K562 (cell line): ENCODE results near the gene TMEM117. TPM values are rescaled to one million over a fixed set of nuclear protein-coding genes. Genes with fewer than 3 reads are reported as not detected.
A peak's percentile ranks its signal among the peaks of the same experiment; 100 is the strongest.

Experiments used
- ATF7 ChIP-seq: fragments of 450-650 bp; IDR thresholded peaks from 2 replicates; pipeline ENCODE4 v1.7.1; 2014; ENCODE audit warnings: mild to moderate bottlenecking, moderate library complexity
- BRD9 ChIP-seq: fragments of 450-650 bp; IDR thresholded peaks from 2 replicates; pipeline ENCODE4 v1.6.1; 2018; ENCODE audit warnings: low read depth; ENCODE audit not compliant: partially characterized antibody
- DDX20 ChIP-seq: fragments of 450-650 bp; IDR thresholded peaks from 2 replicates; pipeline ENCODE4 v1.6.1; 2016; ENCODE audit warnings: missing genetic modification characterization, low read depth, mild to moderate bottlenecking, missing compliant biosample characterization, moderate library complexity
- HINFP ChIP-seq: fragments of 450-650 bp; conservative IDR thresholded peaks from 2 replicates; pipeline ENCODE4 v1.6.1; 2016; ENCODE audit warnings: missing genetic modification characterization, low read depth, mild to moderate bottlenecking, control low read depth, missing compliant biosample characterization
- HOMEZ ChIP-seq: fragments of 250-450 bp; sonication (Bioruptor Pico); IDR thresholded peaks from 2 replicates; pipeline ENCODE4 v1.4.0; 2020; ENCODE audit warnings: mild to moderate bottlenecking, moderate library complexity
- HOXB6 ChIP-seq: fragments of 250-450 bp; sonication (Bioruptor Pico); IDR thresholded peaks from 2 replicates; pipeline ENCODE4 v1.5.1; 2022; ENCODE audit warnings: mild to moderate bottlenecking, borderline replicate concordance
- ILF3 ChIP-seq: fragments of 450-650 bp; IDR thresholded peaks from 2 replicates; pipeline ENCODE4 v1.6.1; 2018; ENCODE audit warnings: antibody characterized with exemption, mild to moderate bottlenecking, moderate library complexity, borderline replicate concordance
- JUND ChIP-seq, 2 experiments: IDR thresholded peaks; 2 replicates in 1 of 2; 3 replicates in 1 of 2; pipeline ENCODE4 v1.6.1; 2011; ENCODE audit warnings: borderline replicate concordance in 2 of 2, low read depth in 2 of 2, low read length in 2 of 2, improper control_type of control experiment in 1 of 2, missing biosample characterization in 1 of 2, missing genetic modification characterization in 1 of 2, missing genetic modification reagents in 1 of 2
- KLF13 ChIP-seq: fragments of 450-650 bp; IDR thresholded peaks from 2 replicates; pipeline ENCODE4 v1.6.1; 2016; ENCODE audit warnings: missing genetic modification characterization, low read depth, mild to moderate bottlenecking, missing compliant biosample characterization, moderate library complexity, borderline replicate concordance
- MAFK ChIP-seq: IDR thresholded peaks from 2 replicates; pipeline ENCODE4 v1.6.1; 2011; ENCODE audit warnings: low read length, improper control_type of control experiment
- NCOA1 ChIP-seq: fragments of 450-650 bp; IDR thresholded peaks from 2 replicates; pipeline ENCODE4 v1.6.1; 2016; ENCODE audit warnings: low read depth
- NUFIP1 ChIP-seq: fragments of 450-650 bp; IDR thresholded peaks from 2 replicates; pipeline ENCODE4 v1.6.1; 2018; ENCODE audit not compliant: partially characterized antibody
- PPARD ChIP-seq: fragments of 250-450 bp; sonication (Bioruptor Pico); IDR thresholded peaks from 2 replicates; pipeline ENCODE4 v1.8.0; 2022; ENCODE audit warnings: inconsistent platforms, mild to moderate bottlenecking, moderate library complexity
- SAFB ChIP-seq: fragments of 200-400 bp; formaldehyde crosslinking; IDR thresholded peaks from 2 replicates; pipeline ENCODE4 v1.6.1; 2017; ENCODE audit warnings: low read depth, low read length, borderline replicate concordance
- TARDBP ChIP-seq: fragments of 450-650 bp; IDR thresholded peaks from 2 replicates; pipeline ENCODE4 v1.6.1; 2016
- TFAM ChIP-seq: fragments of 250-450 bp; sonication (Bioruptor Pico); conservative IDR thresholded peaks from 2 replicates; pipeline ENCODE4 v1.5.0; 2021; ENCODE audit warnings: mild to moderate bottlenecking, moderate library complexity
- ZBTB8A ChIP-seq: fragments of 450-650 bp; IDR thresholded peaks from 2 replicates; pipeline ENCODE4 v1.6.1; 2018; ENCODE audit warnings: mild to moderate bottlenecking, moderate library complexity; ENCODE audit not compliant: partially characterized antibody
- ZNF282 ChIP-seq: sonication (generic); formaldehyde crosslinking; IDR thresholded peaks from 2 replicates; pipeline ENCODE4 v1.8.1; 2023; ENCODE audit warnings: missing genetic modification reagents
- ZNF347 ChIP-seq: fragments of 450-650 bp; formaldehyde crosslinking; IDR thresholded peaks from 2 replicates; pipeline ENCODE4 v1.4.0; 2020; ENCODE audit warnings: low read depth, mild to moderate bottlenecking, moderate library complexity
- ZNF592 ChIP-seq: fragments of 450-650 bp; IDR thresholded peaks from 2 replicates; pipeline ENCODE4 v1.6.1; 2017; ENCODE audit warnings: antibody characterized with exemption, mild to moderate bottlenecking
- ZNF696 ChIP-seq: fragments of 250-450 bp; sonication (Bioruptor Pico); conservative IDR thresholded peaks from 2 replicates; pipeline ENCODE4 v1.4.0; 2020; ENCODE audit warnings: mild to moderate bottlenecking, moderate library complexity
- polyA plus RNA-seq, 8 experiments: library from polyadenylated mRNA; depleted of rRNA in 4 of 8; stranded (reverse) in 5 of 8; unstranded in 3 of 8; fragments of >200 nt; fragmentation: Nextera tagmentation in 2 of 8; fragmentation: Illumina TruSeq in 1 of 8; extraction: Ambion mirVana in 2 of 8; extraction: Trizol in 1 of 8; gene quantifications; 2 replicates each; pipeline versions ENCODE4 v1.2.1 to v1.2.3, GENCODE V29; 2011 to 2014; ENCODE audit warnings: inconsistent platforms in 1 of 8, missing spikeins in 1 of 8
- total RNA-seq, 7 experiments: library from RNA; depleted of rRNA in 6 of 7; stranded (reverse); fragments of >200 nt in 6 of 7; fragmentation: Illumina TruSeq in 2 of 7; extraction: Trizol in 2 of 7; gene quantifications; 2 replicates each; pipeline versions ENCODE4 v1.2.1 to v1.2.3, GENCODE V29; 2011 to 2021; ENCODE audit warnings: low replicate concordance in 1 of 7

TMEM117 gene
- total and polyA plus RNA-seq, 9 of the 15 experiments (the other 6 are each of a cell fraction or from before 2014, with no cell fraction given), result 0.31 to 2.8 (median 1.0) TPM

- TF ChIP-seq ZBTB8A (no peak), TFAM (CRISPR knock-in tag) (no peak), TARDBP (no peak), PPARD (CRISPR knock-in tag) (no peak), HOXB6 (CRISPR knock-in tag) (no peak), SAFB (no peak), ZNF282 (CRISPR knock-in tag) (0 out of 2 replicates have a peak, but pooled peaks have one; percentile 52), ATF7 (peak; percentile 81), KLF13 (peak; percentile 84), ZNF347 (CRISPR knock-in tag) (no peak), DDX20 (tag) (no peak), ILF3 (peak; percentile 42; the same call in 1 of the 2 replicates), JUND (IDR thresholded peaks at IDR 0.05; ENCODE audit: borderline replicate concordance, low read depth, low read length) (no peak), JUND (tag; IDR thresholded peaks at IDR 0.05; ENCODE audit: borderline replicate concordance, low read depth, low read length) (no peak), MAFK (peak; percentile 49), BRD9 (no peak), HOMEZ (CRISPR knock-in tag) (no peak), ZNF696 (CRISPR knock-in tag) (no peak), HINFP (no peak), NUFIP1 (no peak), ZNF592 (no peak), NCOA1 (no peak)
Measured at GRCh38 chr12:43805860-43806736, 29.8 kb upstream of the TMEM117 start, which contains the start of gene TWF1 (continued).
